Endothelial cell (in vitro differentiated cells): ENCODE results near the gene PPP1R14B. TPM values are rescaled to one million over a fixed set of nuclear protein-coding genes. Genes with fewer than 3 reads are reported as not detected.

Experiments used
- DNase-seq: peaks from one replicate; pipeline ENCODE4 v3.0.0; 2021; ENCODE audit warnings: low spot score
- H3K27ac Mint-ChIP-seq: one replicate; pipeline ENCODE4 v1.8.0; 2021; ENCODE audit warnings: mixed read lengths, inconsistent platforms; ENCODE audit not compliant: unreplicated experiment
- H3K27me3 Mint-ChIP-seq: one replicate; pipeline ENCODE4 v1.8.0; 2021; ENCODE audit warnings: mild to moderate bottlenecking, moderate library complexity, mixed read lengths, inconsistent platforms; ENCODE audit not compliant: unreplicated experiment
- H3K36me3 Mint-ChIP-seq: one replicate; pipeline ENCODE4 v1.8.0; 2021; ENCODE audit warnings: mild to moderate bottlenecking, low read depth, mixed read lengths, inconsistent platforms; ENCODE audit not compliant: unreplicated experiment
- H3K4me1 Mint-ChIP-seq: one replicate; pipeline ENCODE4 v1.8.0; 2021; ENCODE audit warnings: mild to moderate bottlenecking, mixed read lengths, inconsistent platforms; ENCODE audit not compliant: unreplicated experiment
- H3K4me3 Mint-ChIP-seq: one replicate; pipeline ENCODE4 v1.8.0; 2021; ENCODE audit warnings: mild to moderate bottlenecking, mixed read lengths, inconsistent platforms; ENCODE audit not compliant: unreplicated experiment
- H3K9me3 Mint-ChIP-seq: one replicate; pipeline ENCODE4 v1.8.0; 2021; ENCODE audit warnings: mixed read lengths, inconsistent platforms; ENCODE audit not compliant: unreplicated experiment
- total RNA-seq: library from RNA; stranded (reverse); fragmentation: NEBNext Ultra II Directional; extraction: Animal tissue kit (Norgen Biotek cat#: 25700); gene quantifications from one replicate; pipeline ENCODE4 v1.2.1, GENCODE V29; 2021; ENCODE audit not compliant: unreplicated experiment
- TF ChIP-seq, protein P1 (sequence below): fragments of 200-600 bp; sonication (generic); IDR thresholded peaks from one replicate; pipeline ENCODE4 v1.5.0; 2021; ENCODE audit warnings: antibody characterized with exemption; ENCODE audit not compliant: unreplicated experiment

Gene PPP1R14B
- total RNA-seq, 1 donor from 2014 or later = 201 TPM

DNA sequence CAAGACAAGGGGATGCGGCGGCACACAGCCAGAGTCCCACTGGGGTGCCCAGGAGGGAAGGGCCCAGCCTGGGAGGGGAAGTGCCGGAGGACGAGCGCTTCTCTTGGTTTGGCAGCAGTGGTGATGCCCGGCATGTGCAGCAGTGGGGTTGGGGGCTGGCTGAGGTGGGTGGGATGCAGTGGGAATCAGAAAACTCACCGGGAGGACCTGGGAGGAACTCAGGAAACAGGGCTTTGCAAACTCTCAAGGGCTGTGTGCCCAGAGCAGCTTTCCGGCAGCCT lies 37.2 kb downstream of the PPP1R14B start:
- Mint-ChIP-seq H3K27me3 (peaks cover 7% of the 10 kb centered on the region), H3K4me3 (no peak overlapping the region), H3K9me3 (no peaks in the 10 kb centered on the region), H3K27ac (no peak overlapping the region), H3K4me1 (peaks cover 22% of the 10 kb centered on the region), H3K36me3 (peaks cover 9% of the 10 kb centered on the region)
- TF ChIP-seq, protein P1, sequence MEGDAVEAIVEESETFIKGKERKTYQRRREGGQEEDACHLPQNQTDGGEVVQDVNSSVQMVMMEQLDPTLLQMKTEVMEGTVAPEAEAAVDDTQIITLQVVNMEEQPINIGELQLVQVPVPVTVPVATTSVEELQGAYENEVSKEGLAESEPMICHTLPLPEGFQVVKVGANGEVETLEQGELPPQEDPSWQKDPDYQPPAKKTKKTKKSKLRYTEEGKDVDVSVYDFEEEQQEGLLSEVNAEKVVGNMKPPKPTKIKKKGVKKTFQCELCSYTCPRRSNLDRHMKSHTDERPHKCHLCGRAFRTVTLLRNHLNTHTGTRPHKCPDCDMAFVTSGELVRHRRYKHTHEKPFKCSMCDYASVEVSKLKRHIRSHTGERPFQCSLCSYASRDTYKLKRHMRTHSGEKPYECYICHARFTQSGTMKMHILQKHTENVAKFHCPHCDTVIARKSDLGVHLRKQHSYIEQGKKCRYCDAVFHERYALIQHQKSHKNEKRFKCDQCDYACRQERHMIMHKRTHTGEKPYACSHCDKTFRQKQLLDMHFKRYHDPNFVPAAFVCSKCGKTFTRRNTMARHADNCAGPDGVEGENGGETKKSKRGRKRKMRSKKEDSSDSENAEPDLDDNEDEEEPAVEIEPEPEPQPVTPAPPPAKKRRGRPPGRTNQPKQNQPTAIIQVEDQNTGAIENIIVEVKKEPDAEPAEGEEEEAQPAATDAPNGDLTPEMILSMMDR = no peak
- no peak for DNase-seq

DNA sequence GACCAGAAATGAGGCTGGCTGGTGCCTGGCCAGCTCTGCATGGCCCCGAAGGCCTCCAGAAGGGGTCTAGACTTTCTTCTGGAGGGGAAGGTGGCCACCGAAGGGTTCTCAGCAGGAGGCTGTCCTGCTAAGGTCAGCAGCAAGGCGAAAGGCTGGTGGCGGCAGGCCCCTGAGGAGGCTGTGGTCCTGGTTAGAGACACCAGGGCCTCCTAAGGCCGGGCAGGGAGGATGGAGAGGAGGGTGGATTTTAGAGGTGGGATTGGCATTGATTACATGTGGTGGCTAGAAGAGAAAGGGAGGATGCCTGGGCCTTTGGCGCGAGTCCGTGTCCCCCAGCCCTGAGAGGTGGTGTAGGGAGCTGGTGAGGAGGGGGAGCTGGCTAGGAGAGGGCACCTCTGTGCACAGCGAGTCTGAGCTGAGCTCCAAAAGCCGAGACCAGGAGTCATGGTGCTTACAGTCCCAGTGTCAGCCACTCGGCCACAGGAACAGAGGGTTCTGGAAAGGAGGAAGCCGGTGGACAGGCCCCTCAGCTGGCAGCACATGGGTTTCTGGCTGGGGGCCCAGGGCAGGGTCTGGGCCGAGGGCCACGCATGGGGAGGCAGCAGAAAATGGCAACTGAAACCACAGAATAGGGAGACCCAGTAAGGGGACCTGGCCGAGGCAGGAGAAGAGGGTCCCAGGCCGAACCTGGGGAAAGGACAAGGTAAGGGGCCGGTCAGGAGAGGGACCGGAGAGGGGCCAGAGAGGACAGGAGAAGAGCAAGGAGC lies 37.8 kb downstream of the PPP1R14B start:
- peaks cover 28% of the 10 kb centered on the region for H3K4me1 Mint-ChIP-seq
- peak overlapping the region; percentile 48 for H3K27ac Mint-ChIP-seq
- no peak overlapping the region for H3K4me3 Mint-ChIP-seq
- H3K27me3 Mint-ChIP-seq = peaks cover 7% of the 10 kb centered on the region
- H3K9me3 Mint-ChIP-seq = no peaks in the 10 kb centered on the region
- no peak for DNase-seq
- TF ChIP-seq, protein P1 = no peak
- peaks cover 15% of the 10 kb centered on the region for H3K36me3 Mint-ChIP-seq

DNA sequence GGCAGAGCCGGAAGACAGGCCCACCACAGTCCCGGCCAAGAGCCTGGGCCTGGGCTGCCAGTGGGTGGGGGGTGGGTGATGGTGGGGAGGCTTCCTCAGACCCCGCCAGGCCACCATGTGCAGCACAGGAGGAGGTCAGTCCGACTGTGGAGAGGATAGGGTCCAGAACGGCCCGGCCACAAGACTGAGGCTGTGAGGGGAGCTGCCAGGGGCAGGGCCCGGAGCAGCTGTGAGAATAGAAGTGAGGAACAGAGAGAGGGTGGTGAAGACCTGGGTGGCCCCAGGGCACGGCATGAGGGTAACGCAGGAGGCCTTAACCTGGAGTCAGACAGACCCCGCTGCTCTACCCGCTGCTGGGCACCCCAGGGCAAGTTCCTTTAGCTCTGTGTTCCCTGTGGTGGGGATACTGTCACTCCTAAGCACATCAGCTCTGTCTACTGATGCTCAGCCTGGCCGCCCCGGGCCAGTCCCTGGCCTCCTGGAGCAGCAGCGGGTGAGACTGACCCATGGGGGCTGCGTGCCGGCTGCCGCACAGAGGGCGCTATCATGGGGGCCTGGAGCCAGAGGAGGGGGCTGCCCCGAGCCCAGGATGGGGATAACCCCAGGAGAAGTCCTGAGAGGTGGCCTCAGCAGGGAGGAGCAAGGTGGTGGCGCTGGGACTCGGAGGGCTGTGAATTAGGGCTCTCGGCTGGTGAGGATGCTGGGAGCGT lies 38.5 kb downstream of the PPP1R14B start:
- no peaks in the 10 kb centered on the region for H3K9me3 Mint-ChIP-seq
- peaks cover 32% of the 10 kb centered on the region for H3K4me1 Mint-ChIP-seq
- TF ChIP-seq, protein P1 = no peak
- no peak overlapping the region for H3K27ac Mint-ChIP-seq
- H3K4me3 Mint-ChIP-seq = no peak overlapping the region
- no peak for DNase-seq
- H3K27me3 Mint-ChIP-seq = peaks cover 8% of the 10 kb centered on the region
- peaks cover 20% of the 10 kb centered on the region for H3K36me3 Mint-ChIP-seq

DNA sequence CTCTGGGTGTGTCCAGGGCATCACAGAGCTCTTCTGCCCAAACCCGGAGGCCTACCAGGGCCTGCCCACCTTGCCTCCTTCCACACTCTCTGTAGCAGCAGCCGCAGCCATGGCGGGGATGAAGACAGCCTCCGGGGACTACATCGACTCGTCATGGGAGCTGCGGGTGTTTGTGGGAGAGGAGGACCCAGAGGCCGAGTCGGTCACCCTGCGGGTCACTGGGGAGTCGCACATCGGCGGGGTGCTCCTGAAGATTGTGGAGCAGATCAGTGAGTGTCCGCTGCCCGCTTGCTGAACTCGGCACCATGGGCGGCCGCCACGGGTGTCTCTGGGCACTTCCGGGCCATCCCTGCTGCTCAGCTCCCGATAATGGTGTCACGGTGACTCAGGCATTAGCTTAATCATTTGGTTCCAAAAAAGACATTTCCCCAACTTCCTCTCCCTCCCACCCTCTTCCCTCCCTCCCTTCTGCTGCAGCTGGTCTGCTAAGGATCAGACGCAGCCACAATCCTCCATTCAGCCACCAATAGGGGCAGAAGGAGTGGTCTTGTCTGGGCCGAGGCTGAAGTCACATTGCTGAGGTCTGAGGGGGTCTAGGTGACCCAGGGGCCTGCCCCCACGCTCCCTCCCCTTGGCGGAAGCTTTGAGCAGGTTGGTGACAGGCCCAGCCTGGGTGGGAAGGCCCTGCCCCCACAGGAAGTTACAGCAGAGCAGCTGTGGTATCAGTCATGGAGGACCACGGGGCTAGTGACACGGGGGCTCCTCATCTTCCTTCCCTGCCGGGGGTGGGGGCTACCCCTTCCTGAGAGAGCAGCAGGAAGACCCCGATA lies 39.3 kb downstream of the PPP1R14B start:
- no peak overlapping the region for H3K4me3 Mint-ChIP-seq
- H3K36me3 Mint-ChIP-seq = peaks cover 19% of the 10 kb centered on the region
- TF ChIP-seq, protein P1 = no peak
- no peak for DNase-seq
- H3K9me3 Mint-ChIP-seq = no peaks in the 10 kb centered on the region
- peaks cover 33% of the 10 kb centered on the region for H3K4me1 Mint-ChIP-seq
- peaks cover 7% of the 10 kb centered on the region for H3K27me3 Mint-ChIP-seq
- peak overlapping the region; percentile 36 for H3K27ac Mint-ChIP-seq
